Mononuclear cell (primary cell): ENCODE data around the gene MR1. TPM values are rescaled to one million over a fixed set of nuclear protein-coding genes. Genes with fewer than 3 reads are reported as not detected.

Experiments used
- H3K27me3 ChIP-seq: 2 replicates; pipeline ENCODE4 v1.6.0; 2011; ENCODE audit warnings: low read length, control low read depth; ENCODE audit not compliant: insufficient read depth
- H3K4me1 ChIP-seq: 2 replicates; pipeline ENCODE4 v1.5.1; 2011; ENCODE audit warnings: mild to moderate bottlenecking, low read length, control low read depth; ENCODE audit not compliant: insufficient read depth
- H3K4me3 ChIP-seq: 2 replicates; pipeline ENCODE4 v1.5.1; 2011; ENCODE audit warnings: mild to moderate bottlenecking, low read length, moderate library complexity
- H3K9me3 ChIP-seq: 2 replicates; pipeline ENCODE4 v1.5.1; 2011; ENCODE audit warnings: low read depth, mild to moderate bottlenecking, control low read depth, low read length
- total RNA-seq: library from RNA; depleted of rRNA; stranded (reverse); fragments of >200 nt; gene quantifications from one replicate; pipeline ENCODE4 v1.2.3, GENCODE V29; 2012

Gene MR1
- total RNA-seq, 1 donor: 19.2 TPM

DNA sequence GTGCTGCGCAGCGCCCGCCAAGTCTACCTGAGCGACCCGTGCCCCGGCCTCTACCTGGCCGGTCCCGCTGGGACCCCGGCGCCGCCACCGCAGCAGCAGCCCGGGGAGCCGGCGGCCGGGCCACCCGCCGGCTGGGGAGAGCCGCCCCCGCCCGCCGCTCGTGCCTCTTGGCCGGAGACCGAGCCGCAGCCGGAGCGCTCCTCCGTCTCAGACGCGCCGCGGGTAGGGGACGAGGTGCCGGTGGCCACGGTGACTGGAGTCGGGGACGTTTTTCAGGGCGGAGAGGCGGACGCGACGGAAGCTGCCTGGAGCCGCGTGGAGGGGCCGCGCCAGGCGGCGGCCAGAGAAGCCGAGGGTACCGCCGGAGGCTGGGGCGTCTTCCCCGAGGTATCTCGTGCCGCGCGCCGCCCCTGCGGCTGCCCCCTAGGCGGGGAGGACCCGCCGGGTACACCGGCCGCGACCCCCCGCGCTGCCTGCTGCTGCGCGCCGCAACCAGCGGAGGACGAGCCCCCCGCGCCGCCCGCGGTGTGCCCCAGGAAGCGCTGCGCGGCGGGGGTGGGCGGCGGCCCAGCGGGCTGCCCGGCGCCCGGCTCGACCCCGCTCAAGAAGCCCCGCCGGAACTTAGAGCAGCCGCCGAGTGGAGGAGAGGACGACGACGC, 55.4 kb downstream of the MR1 start:
- Histone ChIP-seq H3K4me1 (peaks cover 61% of the 10 kb centered on the region), H3K27me3 (no peaks in the 10 kb centered on the region), H3K4me3 (peak overlapping the region; percentile 89), H3K9me3 (no peaks in the 10 kb centered on the region)

DNA sequence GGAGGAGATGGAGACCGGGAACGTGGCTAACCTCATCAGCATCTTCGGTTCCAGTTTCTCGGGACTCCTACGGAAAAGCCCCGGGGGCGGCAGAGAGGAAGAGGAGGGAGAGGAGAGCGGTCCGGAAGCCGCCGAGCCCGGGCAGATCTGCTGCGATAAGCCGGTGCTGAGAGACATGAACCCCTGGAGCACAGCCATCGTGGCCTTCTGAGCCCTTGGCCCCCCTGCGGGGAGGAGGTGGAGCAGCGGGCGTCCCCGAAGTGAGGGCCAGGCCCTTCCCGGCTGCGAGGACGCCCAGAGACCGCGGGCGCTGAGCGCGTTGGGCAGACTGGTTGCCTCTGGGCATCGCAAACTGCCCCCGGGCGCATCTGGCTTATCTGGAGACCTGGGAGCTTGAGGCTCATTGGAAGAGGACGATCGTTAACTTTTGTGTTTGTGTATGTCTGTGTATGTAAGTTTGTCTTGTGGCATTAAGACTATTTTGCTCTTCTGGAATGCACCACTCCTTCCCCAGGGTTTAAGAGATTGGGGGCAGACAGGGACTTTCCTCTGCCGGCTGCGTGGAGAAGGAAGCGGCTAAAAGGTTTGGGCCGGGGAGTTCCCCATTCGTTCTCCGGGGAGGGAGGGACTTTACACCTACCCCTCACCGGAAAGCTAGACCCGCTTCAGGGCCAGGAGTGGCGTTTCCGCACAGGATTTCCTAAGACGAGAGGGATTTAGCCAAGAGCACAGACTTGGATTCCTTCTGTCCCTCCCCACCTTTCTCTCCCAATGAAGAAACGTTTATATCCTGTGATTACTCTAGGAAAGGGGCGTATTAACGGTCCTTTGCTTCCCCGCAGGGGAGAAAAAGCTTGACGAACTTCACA, 56.1 kb downstream of the MR1 start:
- Histone ChIP-seq H3K9me3 (no peaks in the 10 kb centered on the region), H3K4me1 (peaks cover 56% of the 10 kb centered on the region), H3K27me3 (no peaks in the 10 kb centered on the region), H3K4me3 (peak overlapping the region; percentile 89)

GRCh38 chr1:181090641-181091126, 56.9 kb downstream of the MR1 start:
- Histone ChIP-seq H3K27me3 (no peaks in the 10 kb centered on the region), H3K4me1 (peaks cover 56% of the 10 kb centered on the region), H3K9me3 (no peaks in the 10 kb centered on the region), H3K4me3 (peak overlapping the region; percentile 89)

DNA sequence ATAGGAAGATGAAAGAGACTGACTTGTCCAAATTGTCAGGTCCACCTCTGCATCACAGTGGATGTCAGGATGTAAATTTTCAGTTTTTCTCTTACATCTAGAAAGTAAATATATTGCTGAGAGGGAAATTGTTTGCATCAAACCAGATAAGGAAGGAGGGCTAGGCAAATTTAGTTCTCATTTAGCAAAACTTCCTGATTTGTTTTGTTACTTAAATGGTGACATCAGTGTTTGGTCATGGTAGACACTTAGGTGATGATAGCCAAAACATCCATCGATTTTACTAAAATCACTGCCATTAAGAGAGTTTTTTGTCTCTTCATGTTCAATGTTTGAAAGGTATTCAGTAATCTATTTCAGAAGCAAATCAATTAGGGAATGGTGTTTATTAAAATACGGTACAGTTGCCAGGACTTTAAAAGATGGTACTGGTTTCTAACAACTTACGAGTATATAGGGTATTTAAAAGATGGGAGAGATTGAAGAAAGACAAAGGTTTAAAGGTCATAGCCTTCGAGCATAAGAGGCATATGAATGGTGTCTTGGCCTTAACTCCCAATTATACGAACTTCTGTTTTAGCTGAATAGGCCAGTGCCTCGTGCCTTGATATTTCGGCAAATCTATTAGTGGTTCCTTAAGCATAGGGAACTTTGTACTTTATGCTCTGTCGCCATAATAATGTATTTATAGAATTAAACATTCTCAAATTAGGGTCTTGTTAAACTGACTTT, 57.7 kb downstream of the MR1 start:
- Histone ChIP-seq H3K27me3 (no peaks in the 10 kb centered on the region), H3K4me1 (peaks cover 50% of the 10 kb centered on the region), H3K9me3 (no peaks in the 10 kb centered on the region), H3K4me3 (peak overlapping the region; percentile 89)

DNA sequence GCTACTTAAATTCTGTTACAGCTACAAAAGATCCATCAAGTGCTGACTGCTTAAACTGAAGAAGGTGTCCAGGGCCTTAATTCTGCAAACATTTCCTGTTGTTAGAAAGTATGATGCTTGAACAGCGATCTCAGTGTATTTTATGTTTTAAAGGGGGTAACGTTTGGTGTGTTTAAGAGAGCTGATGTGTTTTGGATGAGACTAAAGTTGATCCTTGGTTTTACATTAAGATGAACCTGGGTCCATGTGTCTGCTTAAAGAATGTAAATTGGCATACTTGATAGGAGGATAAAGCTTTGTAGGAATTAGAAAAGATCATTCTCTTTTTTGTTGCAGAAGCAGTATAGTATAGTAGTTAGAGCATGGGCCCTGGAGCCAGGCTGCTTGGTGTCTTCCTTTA, 58.3 kb downstream of the MR1 start:
- Histone ChIP-seq H3K9me3 (no peaks in the 10 kb centered on the region), H3K27me3 (no peaks in the 10 kb centered on the region), H3K4me3 (no peak overlapping the region), H3K4me1 (peaks cover 49% of the 10 kb centered on the region)

- no peaks in the 10 kb centered on the region for H3K27me3 ChIP-seq
- no peak overlapping the region for H3K4me3 ChIP-seq
These were observed 59.2 kb downstream of the MR1 start for GRCh38 chr1:181092883-181093458.

DNA sequence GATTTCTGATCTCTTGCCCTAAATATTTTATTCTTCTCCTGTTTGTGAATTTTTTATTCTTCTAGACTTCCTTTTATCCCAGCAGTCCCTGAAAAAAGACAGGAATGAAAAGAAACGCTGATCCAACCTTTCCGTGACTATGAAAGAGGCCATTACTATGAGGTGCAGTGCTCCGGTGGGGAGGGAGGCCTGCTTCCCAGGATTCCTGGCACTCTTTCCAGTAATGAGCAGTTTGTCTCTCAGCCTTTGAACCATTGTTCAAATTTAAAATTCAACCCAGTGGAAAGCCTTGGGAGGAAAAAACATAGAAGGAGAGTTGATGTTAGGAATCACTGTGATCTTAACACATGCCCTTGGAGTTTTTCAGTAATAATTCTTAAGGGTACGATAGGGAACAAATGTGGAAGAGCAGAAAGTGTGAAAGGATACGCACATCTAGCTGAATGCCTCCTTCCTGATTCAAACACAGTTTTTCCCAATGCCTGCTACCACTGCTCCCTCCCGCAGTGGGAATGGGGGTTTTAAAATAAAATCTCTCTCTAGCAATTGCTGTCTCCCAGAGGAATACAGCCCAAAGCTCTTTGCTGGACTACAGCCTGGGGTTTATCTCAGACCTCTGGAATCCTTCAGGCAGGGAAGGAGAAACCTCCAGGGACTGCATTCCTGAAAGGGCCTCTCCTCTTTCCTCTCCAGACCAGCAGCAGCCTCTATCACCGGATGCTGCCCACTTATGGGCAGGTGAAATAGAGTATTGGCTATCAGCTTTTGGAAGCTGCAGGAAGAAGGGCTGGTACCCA, 60.8 kb downstream of the MR1 start:
- Histone ChIP-seq H3K9me3 (no peaks in the 10 kb centered on the region), H3K4me3 (no peak overlapping the region), H3K27me3 (no peaks in the 10 kb centered on the region), H3K4me1 (peaks cover 45% of the 10 kb centered on the region)

More at GRCh38 chr1:181092883-181093458, 59.2 kb downstream of the MR1 start:
- H3K9me3 ChIP-seq: no peaks in the 10 kb centered on the region
- peaks cover 40% of the 10 kb centered on the region for H3K4me1 ChIP-seq

- Histone ChIP-seq H3K27me3 (no peaks in the 10 kb centered on the region), H3K9me3 (no peaks in the 10 kb centered on the region), H3K4me1 (peaks cover 50% of the 10 kb centered on the region), H3K4me3 (no peak overlapping the region)
These were observed 61.5 kb downstream of the MR1 start for GRCh38 chr1:181095260-181095659.

GRCh38 chr1:181095763-181096184, 62.0 kb downstream of the MR1 start:
- no peaks in the 10 kb centered on the region for H3K27me3 ChIP-seq
- H3K4me1 ChIP-seq: peaks cover 47% of the 10 kb centered on the region
- no peak overlapping the region for H3K4me3 ChIP-seq
- no peaks in the 10 kb centered on the region for H3K9me3 ChIP-seq

GRCh38 chr1:181097242-181097641, 63.5 kb downstream of the MR1 start:
- Histone ChIP-seq H3K9me3 (no peaks in the 10 kb centered on the region), H3K4me1 (peaks cover 44% of the 10 kb centered on the region), H3K4me3 (no peak overlapping the region), H3K27me3 (no peaks in the 10 kb centered on the region)

DNA sequence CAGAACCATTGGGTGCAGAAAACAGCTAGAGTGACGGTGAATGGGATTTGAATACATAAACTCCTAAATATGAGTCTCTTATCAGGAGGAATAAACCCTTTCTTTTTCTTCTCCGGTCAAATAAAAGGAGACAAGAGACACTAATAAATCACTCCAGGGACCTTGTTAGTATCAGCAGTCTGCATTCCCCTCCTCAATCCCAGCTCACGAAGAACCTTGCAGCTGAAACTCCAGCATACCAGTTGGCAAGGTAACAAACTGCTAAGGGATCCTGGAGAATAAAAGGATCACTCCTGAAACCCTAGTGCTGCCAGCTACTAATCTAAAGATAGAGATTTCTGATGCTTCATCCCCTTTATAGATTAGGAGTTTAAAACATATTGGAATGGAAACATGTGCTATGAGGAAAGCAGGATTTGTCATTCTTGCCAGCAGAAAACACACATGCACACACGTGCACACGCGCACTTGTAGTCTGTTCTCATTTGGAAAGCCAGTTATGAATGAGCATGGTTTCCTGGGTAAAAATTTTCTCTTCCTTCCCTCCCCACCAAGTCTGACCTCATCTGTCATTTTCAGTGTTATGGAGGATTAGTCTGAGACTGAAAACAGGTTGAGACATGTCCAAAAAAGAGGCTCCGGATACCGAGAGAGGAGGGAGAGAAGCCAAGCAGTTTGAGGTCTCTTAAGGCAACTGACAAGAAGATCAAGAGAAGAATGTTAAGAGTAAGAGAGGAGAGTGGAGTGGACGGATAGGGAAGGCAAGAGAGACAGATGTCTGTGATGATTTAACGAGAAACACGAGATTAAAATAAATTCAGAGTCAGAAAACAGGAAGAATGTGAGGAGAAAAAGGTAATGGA, 65.6 kb downstream of the MR1 start:
- Histone ChIP-seq H3K4me1 (peaks cover 46% of the 10 kb centered on the region), H3K27me3 (no peaks in the 10 kb centered on the region), H3K4me3 (no peak overlapping the region), H3K9me3 (no peaks in the 10 kb centered on the region)

DNA sequence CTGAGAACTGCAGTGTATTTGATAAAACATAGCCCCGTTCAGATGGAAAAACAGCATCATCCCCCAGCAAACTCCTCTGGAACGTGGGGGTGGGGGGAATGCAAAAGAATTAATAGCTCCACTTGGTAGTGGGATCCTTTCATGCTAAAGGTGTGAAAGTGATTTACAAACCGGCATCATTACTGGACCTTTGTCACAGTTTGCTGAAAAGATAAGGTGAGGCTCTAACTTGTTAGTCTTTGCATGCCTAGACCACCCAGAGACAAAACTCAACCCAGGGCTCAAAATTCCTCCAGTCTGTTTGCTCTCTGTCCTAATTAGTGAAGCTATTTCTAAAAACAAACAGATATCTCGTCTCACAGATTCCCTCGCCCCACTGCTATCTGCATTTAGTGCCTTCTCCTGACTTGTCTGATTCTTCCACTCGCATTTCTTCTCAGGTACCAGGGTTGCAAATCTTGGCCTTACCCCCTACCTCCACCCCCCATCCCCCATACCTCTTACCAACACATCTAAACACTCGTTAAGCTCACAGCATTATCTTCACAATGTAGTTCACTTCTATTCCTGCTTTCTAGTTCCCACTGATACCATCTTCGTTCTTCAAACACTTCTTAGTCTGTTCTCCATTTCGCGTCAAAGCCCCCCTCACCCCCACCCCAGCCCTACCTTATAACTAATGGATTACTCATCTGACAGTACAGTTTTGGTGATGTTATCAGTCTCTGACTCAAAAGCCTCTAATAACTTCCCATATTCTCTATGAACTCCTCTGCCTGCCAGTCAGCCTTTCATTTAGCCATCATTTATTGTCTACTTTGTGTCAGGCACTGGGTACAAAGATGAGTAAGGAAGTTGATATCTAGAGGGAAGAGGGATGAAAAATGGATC, 66.5 kb downstream of the MR1 start:
- H3K9me3 ChIP-seq: no peaks in the 10 kb centered on the region
- H3K27me3 ChIP-seq: no peaks in the 10 kb centered on the region
- peaks cover 52% of the 10 kb centered on the region for H3K4me1 ChIP-seq
- no peak overlapping the region for H3K4me3 ChIP-seq

- Histone ChIP-seq H3K4me1 (peaks cover 57% of the 10 kb centered on the region), H3K9me3 (no peaks in the 10 kb centered on the region), H3K27me3 (no peaks in the 10 kb centered on the region), H3K4me3 (no peak overlapping the region)
These were observed 67.2 kb downstream of the MR1 start for GRCh38 chr1:181100934-181101333.
